T47D (cell line): ENCODE data around the gene RPS27L.

Experiments used
- DNase-seq, 2 experiments: peaks; one replicate each; pipeline versions ENCODE4 v3.0.0 to v3.0.0-alpha.2; 2011 to 2012; ENCODE audit warnings: low read depth in 1 of 2, low spot score in 1 of 2
- JUND ChIP-seq: IDR thresholded peaks from 2 replicates; pipeline ENCODE4 v1.6.1; 2012; ENCODE audit warnings: low read depth
- in situ Hi-C: cut with HindIII; loops from 2 replicates; pipeline ENCODE4 v1.10.0; 2016; ENCODE audit warnings: low sequenced_read_pairs, low pct_unique_long_range_greater_than_20kb

Gene RPS27L

GRCh38 chr15:63157118-63157843 is at the start of gene RPS27L:
RPS27L (minus strand) TSS chr15:63157477; CDS start chr15:63157405, 72 bp downstream.
- in situ Hi-C loops = no loop called here
- TF ChIP-seq JUND = no peak
- peak; percentile 80 to 90 for DNase-seq

DNA sequence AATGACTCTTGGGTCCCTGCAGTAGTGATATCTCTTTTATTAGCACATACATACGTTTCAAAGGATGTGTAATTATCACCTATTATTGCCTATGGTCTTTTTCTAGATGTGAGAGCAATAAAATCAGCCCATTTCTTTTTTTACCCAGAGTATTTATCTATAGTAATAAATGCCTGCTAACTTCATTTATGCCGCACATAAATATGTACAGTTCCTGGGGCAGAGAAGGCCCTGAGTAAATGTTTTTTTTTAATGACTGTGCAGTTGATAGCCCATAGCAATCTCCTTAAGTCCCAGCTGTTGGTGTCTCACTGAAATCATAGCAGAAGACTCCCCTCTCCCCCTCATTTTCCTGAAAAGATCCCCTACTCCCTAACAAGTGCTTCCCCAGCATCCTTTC is 48.8 kb upstream of the RPS27L start:
- no peak for DNase-seq
- no peak for TF ChIP-seq JUND
- in situ Hi-C loops = no loop called here

GRCh38 chr15:63203451-63204090 is 46.3 kb upstream of the RPS27L start:
- TF ChIP-seq JUND = no peak
- in situ Hi-C loops = no loop called here
- DNase-seq = no peak

- no peak for DNase-seq
- no peak for TF ChIP-seq JUND
- in situ Hi-C loops = no loop called here
Measured at GRCh38 chr15:63202861-63203260, 45.6 kb upstream of the RPS27L start.

DNA sequence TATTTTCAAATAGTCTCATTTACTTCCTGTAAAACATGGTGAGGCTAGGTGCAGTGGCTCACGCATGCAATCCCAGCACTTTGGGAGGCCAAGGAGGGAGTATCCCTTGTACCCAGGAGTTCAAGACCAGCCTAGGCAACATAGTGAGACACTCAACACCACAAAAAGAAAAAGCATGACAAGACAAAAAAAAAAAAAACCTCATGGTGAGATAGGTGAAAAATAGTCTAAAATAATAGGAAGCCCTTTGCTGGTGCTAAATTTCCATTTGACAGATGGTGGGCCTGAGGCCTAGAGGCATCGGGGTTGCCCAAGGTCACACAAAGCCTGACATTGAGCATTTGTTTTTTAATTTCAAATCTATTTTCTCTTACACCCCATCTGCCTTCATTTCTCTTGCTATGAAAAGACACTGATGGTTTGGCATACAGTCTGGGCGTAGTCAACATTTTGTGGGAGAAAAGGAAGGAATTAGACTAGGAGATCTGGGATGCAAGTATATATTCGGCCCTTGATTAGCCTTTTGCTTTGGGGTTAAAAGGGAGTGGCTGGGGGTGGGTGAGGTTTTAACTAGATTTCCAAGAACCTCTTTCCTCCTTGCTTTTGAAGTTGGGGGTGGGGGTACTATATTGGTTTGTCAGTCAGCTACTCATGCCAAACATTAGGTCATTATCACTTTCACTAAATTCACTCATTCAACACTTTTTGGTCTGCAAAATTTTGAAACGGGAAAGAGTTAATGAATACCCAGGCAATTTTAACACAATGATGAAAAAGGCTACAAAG is 43.4 kb upstream of the RPS27L start:
- no peak for DNase-seq
- TF ChIP-seq JUND = no peak
- in situ Hi-C loops = no loop called here

- in situ Hi-C loops = no loop called here
- TF ChIP-seq JUND = no peak
- DNase-seq = no peak
Measured at GRCh38 chr15:63198371-63199250, 41.3 kb upstream of the RPS27L start.

GRCh38 chr15:63197626-63198025 is 40.3 kb upstream of the RPS27L start:
- DNase-seq = no peak
- in situ Hi-C loops = no loop called here
- no peak for TF ChIP-seq JUND

GRCh38 chr15:63196842-63197241 is 39.6 kb upstream of the RPS27L start:
- in situ Hi-C loops = no loop called here

GRCh38 chr15:63195569-63196015 is 38.3 kb upstream of the RPS27L start:
- in situ Hi-C loops = no loop called here
- DNase-seq = no peak
- no peak for TF ChIP-seq JUND

More at GRCh38 chr15:63196842-63197241, 39.6 kb upstream of the RPS27L start:
- TF ChIP-seq JUND = no peak
- no peak for DNase-seq

GRCh38 chr15:63194880-63195568 is 37.7 kb upstream of the RPS27L start:
- no peak for TF ChIP-seq JUND
- in situ Hi-C loops = no loop called here
- no peak for DNase-seq

- in situ Hi-C loops = no loop called here
- TF ChIP-seq JUND = no peak
- no peak for DNase-seq
Measured at GRCh38 chr15:63194302-63194701, 37.0 kb upstream of the RPS27L start.
